ENCODE data around the gene PDZD8. TPM values are rescaled to one million over a fixed set of nuclear protein-coding genes. Genes with fewer than 3 reads are reported as not detected.
A peak's percentile ranks its signal among the peaks of the same experiment; 100 is the strongest.

Gene PDZD8
- total and polyA plus RNA-seq, 2 donors (not counting 1 experiment from before 2014, with no cell fraction given): 15.4 to 34.6 TPM

DNA sequence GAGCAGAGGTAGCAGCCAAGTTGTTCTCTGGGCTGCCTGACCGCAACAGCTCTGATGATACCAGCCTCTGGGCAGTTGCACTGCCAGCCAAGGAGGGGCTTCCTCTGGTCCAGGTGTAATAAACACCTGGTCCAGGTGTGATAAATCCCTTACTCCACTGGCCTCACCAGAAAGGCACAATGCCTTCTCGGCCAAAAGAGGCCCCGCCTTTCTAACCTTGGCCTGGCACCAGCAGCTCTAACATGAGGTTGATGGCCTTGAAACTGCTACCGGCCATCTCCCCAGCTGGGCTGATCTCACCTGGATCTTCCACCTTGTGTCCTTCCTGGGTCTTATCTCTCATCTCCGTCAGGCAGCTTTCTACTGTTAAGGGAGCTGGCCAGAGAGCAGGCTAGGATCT is 45.5 kb upstream of the PDZD8 start:
- H2AFZ ChIP-seq (ENCODE audit: low read length): no peak overlapping the region
- no peaks in the 10 kb centered on the region for H3K79me2 ChIP-seq (ENCODE audit: control insufficient read depth, insufficient read depth, low read length)
- no peaks in the 10 kb centered on the region for H4K20me1 ChIP-seq (ENCODE audit: control insufficient read depth, extremely low read depth, insufficient read depth, low read length)
- H3K27ac ChIP-seq (ENCODE audit: insufficient read depth, low read length): no peak overlapping the region
- no peaks in the 10 kb centered on the region for H3K27me3 ChIP-seq (ENCODE audit: control insufficient read depth, insufficient read depth, low read length)
- H3K4me1 ChIP-seq (ENCODE audit: control insufficient read depth, extremely low read depth, insufficient read depth, low read length): no peaks in the 10 kb centered on the region
- H3K4me2 ChIP-seq (ENCODE audit: extremely low read depth, insufficient read depth, low read length): no peak overlapping the region
- DNase-seq (ENCODE audit: low read depth in 2 of 2): no peak
- H3K4me3 ChIP-seq (replicated peaks in 1 of 4; ENCODE audit: control extremely low read depth in 1 of 4, insufficient read depth in 1 of 4, low read depth in 3 of 4, low read length in 4 of 4): no peak overlapping the region
- TF ChIP-seq EZH2 (IDR thresholded peaks at IDR 0.05; ENCODE audit: low read length, missing control alignments): no peak
- TF ChIP-seq, protein P1, sequence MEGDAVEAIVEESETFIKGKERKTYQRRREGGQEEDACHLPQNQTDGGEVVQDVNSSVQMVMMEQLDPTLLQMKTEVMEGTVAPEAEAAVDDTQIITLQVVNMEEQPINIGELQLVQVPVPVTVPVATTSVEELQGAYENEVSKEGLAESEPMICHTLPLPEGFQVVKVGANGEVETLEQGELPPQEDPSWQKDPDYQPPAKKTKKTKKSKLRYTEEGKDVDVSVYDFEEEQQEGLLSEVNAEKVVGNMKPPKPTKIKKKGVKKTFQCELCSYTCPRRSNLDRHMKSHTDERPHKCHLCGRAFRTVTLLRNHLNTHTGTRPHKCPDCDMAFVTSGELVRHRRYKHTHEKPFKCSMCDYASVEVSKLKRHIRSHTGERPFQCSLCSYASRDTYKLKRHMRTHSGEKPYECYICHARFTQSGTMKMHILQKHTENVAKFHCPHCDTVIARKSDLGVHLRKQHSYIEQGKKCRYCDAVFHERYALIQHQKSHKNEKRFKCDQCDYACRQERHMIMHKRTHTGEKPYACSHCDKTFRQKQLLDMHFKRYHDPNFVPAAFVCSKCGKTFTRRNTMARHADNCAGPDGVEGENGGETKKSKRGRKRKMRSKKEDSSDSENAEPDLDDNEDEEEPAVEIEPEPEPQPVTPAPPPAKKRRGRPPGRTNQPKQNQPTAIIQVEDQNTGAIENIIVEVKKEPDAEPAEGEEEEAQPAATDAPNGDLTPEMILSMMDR (conservative IDR thresholded peaks at IDR 0.05 in 1 of 2, IDR thresholded peaks at IDR 0.05 in 1 of 2; ENCODE audit: low read depth in 1 of 2, low read length in 2 of 2): no peak
- no peaks in the 10 kb centered on the region for H3K36me3 ChIP-seq (ENCODE audit: control insufficient read depth, insufficient read depth, low read length)
- no peak overlapping the region for H3K9ac ChIP-seq (ENCODE audit: insufficient read depth, low read length)
- no peaks in the 10 kb centered on the region for H3K9me3 ChIP-seq (ENCODE audit: control insufficient read depth, insufficient read depth, low read depth, low read length)

DNA sequence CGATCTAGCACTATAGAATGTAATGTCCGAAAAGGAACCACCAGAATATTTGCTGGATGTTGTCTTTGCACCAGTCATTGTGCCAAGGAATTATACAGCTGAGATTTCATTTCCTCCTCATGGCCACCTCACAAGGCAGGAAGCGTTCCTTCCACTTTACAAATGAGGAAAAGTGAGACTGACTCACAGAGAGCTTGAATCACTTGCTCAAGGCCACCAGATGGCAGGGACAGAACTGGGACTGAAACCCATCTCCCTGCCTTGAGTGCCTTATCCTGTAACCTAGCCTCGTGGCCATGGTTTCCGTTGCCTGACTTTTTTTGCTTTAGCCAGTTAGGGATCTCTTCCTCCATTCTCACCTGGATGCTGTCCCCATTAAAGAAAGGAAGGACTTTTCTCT is 44.7 kb upstream of the PDZD8 start:
- H3K27ac ChIP-seq (ENCODE audit: insufficient read depth, low read length): no peak overlapping the region
- no peak overlapping the region for H3K4me3 ChIP-seq (replicated peaks in 1 of 4; ENCODE audit: control extremely low read depth in 1 of 4, insufficient read depth in 1 of 4, low read depth in 3 of 4, low read length in 4 of 4)
- no peak overlapping the region for H3K9ac ChIP-seq (ENCODE audit: insufficient read depth, low read length)
- H3K9me3 ChIP-seq (ENCODE audit: control insufficient read depth, insufficient read depth, low read depth, low read length): no peaks in the 10 kb centered on the region
- H3K79me2 ChIP-seq (ENCODE audit: control insufficient read depth, insufficient read depth, low read length): no peaks in the 10 kb centered on the region
- TF ChIP-seq, protein P1 (conservative IDR thresholded peaks at IDR 0.05 in 1 of 2, IDR thresholded peaks at IDR 0.05 in 1 of 2; ENCODE audit: low read depth in 1 of 2, low read length in 2 of 2): no peak
- TF ChIP-seq EZH2 (IDR thresholded peaks at IDR 0.05; ENCODE audit: low read length, missing control alignments): no peak
- DNase-seq (ENCODE audit: low read depth in 2 of 2): peak in 1 of 2 donors; percentile 14
- H3K27me3 ChIP-seq (ENCODE audit: control insufficient read depth, insufficient read depth, low read length): no peaks in the 10 kb centered on the region
- no peak overlapping the region for H3K4me2 ChIP-seq (ENCODE audit: extremely low read depth, insufficient read depth, low read length)
- H4K20me1 ChIP-seq (ENCODE audit: control insufficient read depth, extremely low read depth, insufficient read depth, low read length): no peaks in the 10 kb centered on the region
- H3K36me3 ChIP-seq (ENCODE audit: control insufficient read depth, insufficient read depth, low read length): no peaks in the 10 kb centered on the region
- H3K4me1 ChIP-seq (ENCODE audit: control insufficient read depth, extremely low read depth, insufficient read depth, low read length): no peaks in the 10 kb centered on the region
- H2AFZ ChIP-seq (ENCODE audit: low read length): no peak overlapping the region

DNA sequence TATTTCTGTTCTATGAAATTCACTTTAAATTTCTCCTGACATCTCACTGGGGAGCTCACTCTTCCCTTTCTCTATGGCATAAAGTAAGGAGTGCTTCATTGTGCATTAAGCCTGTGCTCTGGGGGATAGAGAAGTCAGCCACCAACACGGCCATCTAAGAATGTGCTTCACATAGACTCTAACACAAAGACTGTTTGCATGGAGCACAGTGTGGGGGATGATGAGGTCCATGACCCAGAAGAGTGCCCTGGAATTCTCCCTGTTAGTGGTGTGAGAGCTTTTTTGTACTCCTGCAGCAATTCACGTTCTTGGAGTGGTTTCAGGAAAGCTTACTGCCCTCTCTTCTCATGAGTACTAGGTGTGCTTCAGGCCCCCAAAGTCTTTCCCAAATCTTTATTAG is 43.9 kb upstream of the PDZD8 start:
- TF ChIP-seq EZH2 (IDR thresholded peaks at IDR 0.05; ENCODE audit: low read length, missing control alignments): no peak
- TF ChIP-seq, protein P1 (conservative IDR thresholded peaks at IDR 0.05 in 1 of 2, IDR thresholded peaks at IDR 0.05 in 1 of 2; ENCODE audit: low read depth in 1 of 2, low read length in 2 of 2): no peak
- Histone ChIP-seq H3K79me2 (ENCODE audit: control insufficient read depth, insufficient read depth, low read length) (no peaks in the 10 kb centered on the region), H3K27me3 (ENCODE audit: control insufficient read depth, insufficient read depth, low read length) (no peaks in the 10 kb centered on the region), H3K4me3 (replicated peaks in 1 of 4; ENCODE audit: control extremely low read depth in 1 of 4, insufficient read depth in 1 of 4, low read depth in 3 of 4, low read length in 4 of 4) (no peak overlapping the region), H3K4me1 (ENCODE audit: control insufficient read depth, extremely low read depth, insufficient read depth, low read length) (no peaks in the 10 kb centered on the region), H3K4me2 (ENCODE audit: extremely low read depth, insufficient read depth, low read length) (no peak overlapping the region), H3K36me3 (ENCODE audit: control insufficient read depth, insufficient read depth, low read length) (no peaks in the 10 kb centered on the region), H3K9ac (ENCODE audit: insufficient read depth, low read length) (no peak overlapping the region), H4K20me1 (ENCODE audit: control insufficient read depth, extremely low read depth, insufficient read depth, low read length) (no peaks in the 10 kb centered on the region), H3K9me3 (ENCODE audit: control insufficient read depth, insufficient read depth, low read depth, low read length) (no peaks in the 10 kb centered on the region), H3K27ac (ENCODE audit: insufficient read depth, low read length) (no peak overlapping the region), H2AFZ (ENCODE audit: low read length) (no peak overlapping the region)
- DNase-seq (ENCODE audit: low read depth in 2 of 2): no peak

Measured in fibroblast of lung (primary cell).